Stimulated activated effector memory CD8-positive, alpha-beta T cell treated with anti-CD3 and anti-CD28 coated beads, Interleukin-12 subunit alpha, Interleukin-12 subunit beta, amount 100 ng/mL, for 72 hours (primary cell): ENCODE data around the gene MARCOL.

Experiments used
- ATAC-seq: fragments of 150-1000 bp; cut with Tn5 transposase; 2 replicates; pipeline ENCODE4 v1.10.0; 2021
- DNase-seq, 2 donors: peaks; one replicate each; pipeline ENCODE4 v3.0.0; 2021 to 2022; ENCODE audit warnings: low spot score in 2 of 2
- H3K27ac Mint-ChIP-seq: one replicate; pipeline ENCODE4 v1.8.0; 2022; ENCODE audit warnings: mild to moderate bottlenecking, mixed read lengths
- H3K36me3 Mint-ChIP-seq: one replicate; pipeline ENCODE4 v1.8.0; 2022; ENCODE audit warnings: mild to moderate bottlenecking, mixed read lengths
- H3K4me1 Mint-ChIP-seq: one replicate; pipeline ENCODE4 v1.8.0; 2022; ENCODE audit warnings: mixed read lengths
- H3K4me3 Mint-ChIP-seq: one replicate; pipeline ENCODE4 v1.8.0; 2022; ENCODE audit warnings: mild to moderate bottlenecking, mixed read lengths
- H3K9me3 Mint-ChIP-seq: one replicate; pipeline ENCODE4 v1.8.0; 2022; ENCODE audit warnings: mixed read lengths

The MARCOL gene

GRCh38 chr5:148238418-148238794 is at the start of gene MARCOL:
Gene MARCOL, plus strand, starts transcription at chr5:148238525. Its CDS starts 73 bp downstream, at chr5:148238598.
- ATAC-seq (no peak), DNase-seq (no peak)
- Mint-ChIP-seq H3K4me1 (no peaks in the 10 kb centered on the region), H3K9me3 (no peaks in the 10 kb centered on the region), H3K27ac (no peak within 1 kb of the TSS), H3K4me3 (no peak within 1 kb of the TSS), H3K36me3 (no peaks in the 10 kb centered on the region)

DNA sequence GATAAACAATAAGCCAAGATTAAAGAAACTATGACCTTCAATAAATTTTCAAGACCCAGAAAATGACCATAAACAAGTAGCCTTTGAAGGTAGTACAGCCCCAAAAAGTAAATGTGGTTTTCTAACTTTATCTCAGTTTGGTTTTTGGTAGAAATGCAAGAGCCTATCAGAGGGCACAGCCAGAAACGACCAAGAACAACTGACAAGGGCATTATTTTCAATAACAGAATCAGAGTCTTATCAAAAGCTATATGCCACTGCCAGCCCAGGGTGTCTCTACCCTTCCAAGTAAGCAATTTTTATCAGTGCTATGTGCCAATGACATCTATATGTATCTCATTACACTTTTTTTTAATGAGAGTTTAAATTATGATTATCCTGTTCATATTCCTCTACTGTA is 47.3 kb upstream of the MARCOL start:
- Mint-ChIP-seq H3K9me3 (no peaks in the 10 kb centered on the region), H3K27ac (no peak overlapping the region), H3K4me1 (no peaks in the 10 kb centered on the region), H3K4me3 (no peak overlapping the region), H3K36me3 (no peaks in the 10 kb centered on the region)
- DNase-seq = no peak
- ATAC-seq = no peak

DNA sequence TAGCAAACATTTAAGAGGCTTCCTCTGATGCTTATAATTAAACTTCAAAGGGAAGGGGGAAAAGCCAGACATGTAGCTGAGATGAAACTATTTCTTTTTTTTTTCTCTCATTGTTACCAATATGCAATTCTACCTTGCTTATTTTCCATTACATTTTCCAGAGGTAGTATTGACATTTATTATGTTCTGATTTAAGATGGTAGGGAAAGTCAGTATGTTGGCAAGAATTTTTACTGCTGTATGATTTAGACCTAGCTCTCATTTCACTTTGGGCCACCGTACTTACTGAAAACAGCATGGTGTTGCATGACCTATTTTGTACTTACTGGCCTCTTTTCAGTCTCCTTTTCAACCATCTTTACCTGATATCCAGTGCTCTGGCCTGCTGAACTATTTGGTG is 45.1 kb upstream of the MARCOL start:
- Mint-ChIP-seq H3K4me3 (no peak overlapping the region), H3K27ac (no peak overlapping the region), H3K4me1 (no peaks in the 10 kb centered on the region), H3K9me3 (no peaks in the 10 kb centered on the region), H3K36me3 (no peaks in the 10 kb centered on the region)
- DNase-seq (no peak), ATAC-seq (no peak)

DNA sequence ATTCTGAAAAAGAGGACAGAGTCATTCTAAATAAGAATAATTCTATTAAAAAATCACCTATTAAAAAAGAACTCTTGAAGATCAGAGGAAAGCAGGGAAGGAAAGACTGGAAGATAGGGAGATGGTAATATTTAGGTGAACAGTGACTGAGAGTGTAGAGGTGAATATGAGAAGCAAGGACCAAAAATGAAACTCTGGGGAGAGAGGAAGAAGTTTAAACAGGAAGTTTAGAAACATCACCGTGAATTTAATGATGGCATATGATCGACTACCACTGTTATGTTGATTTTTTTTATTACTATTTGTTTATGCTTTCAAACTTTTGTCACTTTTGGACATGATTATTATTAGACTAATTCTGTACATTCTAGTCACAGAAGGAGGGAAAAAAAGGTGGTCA is 37.2 kb upstream of the MARCOL start:
- no peaks in the 10 kb centered on the region for H3K36me3 Mint-ChIP-seq
- no peak for ATAC-seq
- no peaks in the 10 kb centered on the region for H3K4me1 Mint-ChIP-seq
- H3K4me3 Mint-ChIP-seq = no peak overlapping the region
- H3K27ac Mint-ChIP-seq = no peak overlapping the region
- no peak for DNase-seq
- no peaks in the 10 kb centered on the region for H3K9me3 Mint-ChIP-seq

DNA sequence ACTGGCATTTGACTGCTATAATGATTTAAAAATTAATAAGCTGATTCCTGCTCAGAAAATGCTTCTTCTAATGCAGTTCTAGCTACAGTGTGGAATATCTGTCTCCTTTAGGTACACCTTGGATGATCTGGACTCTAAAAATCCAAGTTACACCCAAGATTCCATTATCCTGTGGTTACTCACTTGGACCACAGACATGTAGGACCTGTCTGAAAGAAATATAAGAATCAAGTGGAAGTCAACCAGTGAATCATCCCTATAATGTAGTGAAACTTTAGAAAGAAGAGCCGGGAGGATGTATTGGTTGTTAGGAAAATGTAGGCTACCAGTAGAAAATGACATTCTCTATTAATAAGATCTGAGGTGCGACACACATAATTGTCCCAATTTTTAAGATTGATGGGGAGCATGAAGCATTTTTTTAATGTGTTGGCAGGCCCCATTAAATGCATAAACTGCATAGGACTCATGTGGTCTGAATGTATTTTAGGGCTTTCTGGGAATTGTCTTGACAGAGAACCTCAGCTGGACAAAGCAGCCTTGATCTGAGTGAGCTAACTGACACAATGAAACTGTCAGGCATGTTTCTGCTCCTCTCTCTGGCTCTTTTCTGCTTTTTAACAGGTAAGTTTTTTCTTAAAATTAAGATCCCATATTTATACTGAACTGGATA is 35.7 kb upstream of the MARCOL start, which contains the start of gene SPINK6:
Gene SPINK6 (plus strand): TSS at position 512 of the 673 bp plus-strand sequence. CDS start 55 bp downstream, at position 567.
- no peak for DNase-seq
- Mint-ChIP-seq H3K9me3 (no peaks in the 10 kb centered on the region), H3K4me1 (no peaks in the 10 kb centered on the region), H3K4me3 (no peak within 1 kb of the TSS), H3K27ac (no peak within 1 kb of the TSS), H3K36me3 (no peaks in the 10 kb centered on the region)
- no peak for ATAC-seq

GRCh38 chr5:148205044-148205806 is 33.1 kb upstream of the MARCOL start:
- no peaks in the 10 kb centered on the region for H3K9me3 Mint-ChIP-seq
- H3K36me3 Mint-ChIP-seq = no peaks in the 10 kb centered on the region
- ATAC-seq (no peak), DNase-seq (no peak)
- no peaks in the 10 kb centered on the region for H3K4me1 Mint-ChIP-seq
- no peak overlapping the region for H3K27ac Mint-ChIP-seq
- H3K4me3 Mint-ChIP-seq = no peak overlapping the region

DNA sequence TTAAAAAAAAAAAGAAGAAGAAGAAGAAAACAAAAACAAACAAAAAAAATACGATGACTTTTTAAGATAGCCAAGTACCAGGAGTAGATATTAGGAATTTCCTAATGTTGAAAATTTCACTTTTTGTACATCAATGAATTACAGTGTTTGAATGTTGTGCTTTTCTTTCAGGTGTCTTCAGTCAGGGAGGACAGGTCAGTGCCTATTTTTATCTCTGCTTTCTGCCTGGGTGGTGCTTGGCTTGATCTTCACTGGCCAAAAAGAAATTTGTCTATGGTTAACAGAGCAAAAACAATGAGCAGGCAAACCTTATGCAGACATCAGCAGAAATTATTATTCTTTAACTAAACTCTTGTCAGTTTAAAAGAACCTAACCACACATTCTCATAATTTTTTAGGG is 32.5 kb upstream of the MARCOL start:
- ATAC-seq = no peak
- no peak overlapping the region for H3K27ac Mint-ChIP-seq
- no peaks in the 10 kb centered on the region for H3K9me3 Mint-ChIP-seq
- H3K36me3 Mint-ChIP-seq = no peaks in the 10 kb centered on the region
- DNase-seq = no peak
- H3K4me1 Mint-ChIP-seq = no peaks in the 10 kb centered on the region
- H3K4me3 Mint-ChIP-seq = no peak overlapping the region

DNA sequence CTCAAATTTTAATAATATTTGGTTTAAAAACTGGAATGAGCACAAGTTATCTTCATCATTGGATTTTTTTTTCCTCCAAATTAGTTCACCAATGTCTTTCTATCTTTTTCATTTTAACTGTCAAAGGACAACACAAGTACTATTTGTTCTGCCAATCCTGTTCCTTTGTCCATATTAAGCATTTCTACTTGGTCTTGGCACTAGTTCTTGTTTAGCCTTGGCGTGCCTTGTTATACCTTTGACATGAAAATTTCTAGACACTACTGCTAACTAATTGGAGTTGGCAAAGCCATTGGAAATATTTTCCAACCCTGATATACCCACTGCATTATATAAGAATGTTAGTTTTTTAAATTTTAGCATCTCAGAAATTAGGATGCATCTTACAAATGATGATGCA is 31.7 kb upstream of the MARCOL start:
- H3K4me1 Mint-ChIP-seq = no peaks in the 10 kb centered on the region

GRCh38 chr5:148208226-148208625 is 30.1 kb upstream of the MARCOL start:
- Mint-ChIP-seq H3K9me3 (no peaks in the 10 kb centered on the region), H3K4me1 (no peaks in the 10 kb centered on the region), H3K36me3 (no peaks in the 10 kb centered on the region), H3K4me3 (no peak overlapping the region), H3K27ac (no peak overlapping the region)
- no peak for DNase-seq
- ATAC-seq = no peak

More for the DNA sequence above, 31.7 kb upstream of the MARCOL start:
- DNase-seq (no peak), ATAC-seq (no peak)
- Mint-ChIP-seq H3K27ac (no peak overlapping the region), H3K36me3 (no peaks in the 10 kb centered on the region), H3K4me3 (no peak overlapping the region), H3K9me3 (no peaks in the 10 kb centered on the region)

DNA sequence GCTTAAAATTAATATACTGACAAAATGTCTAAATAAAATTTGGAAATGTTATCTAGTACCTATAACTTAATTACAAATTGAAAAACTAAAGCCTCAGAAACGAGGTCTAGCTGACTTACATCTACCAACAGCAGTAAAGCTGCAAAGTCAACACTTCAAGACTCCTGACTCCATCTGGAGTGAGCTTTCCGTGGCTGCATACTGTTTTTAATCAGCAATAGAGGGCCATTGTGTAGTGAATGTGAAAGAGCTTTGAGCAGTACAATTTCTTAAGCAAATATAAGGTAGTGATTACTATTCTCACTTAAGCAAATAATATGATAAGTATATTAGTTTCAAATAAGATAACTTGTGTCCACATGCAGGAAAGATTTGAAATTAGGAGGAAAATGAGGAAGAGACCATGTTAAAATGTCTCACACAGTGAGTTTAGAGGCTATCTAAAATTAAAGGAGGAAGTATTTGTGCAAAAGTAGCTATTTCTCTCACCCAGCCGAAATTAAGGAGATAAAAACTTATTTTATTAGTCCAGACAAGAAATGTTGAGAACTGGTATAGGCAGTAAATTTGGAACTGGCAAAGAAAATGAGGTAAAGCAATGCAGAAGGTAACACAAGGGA is 29.1 kb upstream of the MARCOL start:
- ATAC-seq (no peak), DNase-seq (no peak)
- no peak overlapping the region for H3K4me3 Mint-ChIP-seq
- no peaks in the 10 kb centered on the region for H3K4me1 Mint-ChIP-seq
- H3K27ac Mint-ChIP-seq = no peak overlapping the region
- no peaks in the 10 kb centered on the region for H3K9me3 Mint-ChIP-seq
- no peaks in the 10 kb centered on the region for H3K36me3 Mint-ChIP-seq

GRCh38 chr5:148214665-148215185 is 23.6 kb upstream of the MARCOL start:
- Mint-ChIP-seq H3K4me3 (no peak overlapping the region), H3K4me1 (no peaks in the 10 kb centered on the region), H3K36me3 (no peaks in the 10 kb centered on the region), H3K9me3 (no peaks in the 10 kb centered on the region), H3K27ac (no peak overlapping the region)
- DNase-seq (no peak), ATAC-seq (no peak)

DNA sequence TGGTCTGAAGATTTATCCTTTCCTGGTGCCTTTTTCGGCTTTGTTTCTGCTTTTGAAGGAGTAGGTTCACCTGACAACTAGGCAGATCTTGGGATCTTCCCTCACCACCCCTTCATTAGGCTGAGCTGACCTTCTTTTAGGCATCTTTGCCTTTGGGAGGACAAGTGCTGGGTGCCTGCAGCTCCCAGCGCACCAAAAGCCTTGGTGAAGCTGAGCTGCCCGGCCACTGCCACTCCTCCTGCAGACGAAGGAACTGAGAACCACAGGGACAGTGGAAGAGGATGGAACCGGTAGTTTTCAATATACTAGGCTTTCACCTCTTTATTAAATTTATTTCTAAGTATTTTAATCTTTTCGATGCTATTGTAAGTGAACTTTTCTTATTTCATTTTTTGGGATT is 16.8 kb upstream of the MARCOL start:
- Mint-ChIP-seq H3K4me1 (no peaks in the 10 kb centered on the region), H3K27ac (no peak overlapping the region), H3K4me3 (no peak overlapping the region), H3K36me3 (no peaks in the 10 kb centered on the region), H3K9me3 (no peaks in the 10 kb centered on the region)
- ATAC-seq (no peak), DNase-seq (no peak)

DNA sequence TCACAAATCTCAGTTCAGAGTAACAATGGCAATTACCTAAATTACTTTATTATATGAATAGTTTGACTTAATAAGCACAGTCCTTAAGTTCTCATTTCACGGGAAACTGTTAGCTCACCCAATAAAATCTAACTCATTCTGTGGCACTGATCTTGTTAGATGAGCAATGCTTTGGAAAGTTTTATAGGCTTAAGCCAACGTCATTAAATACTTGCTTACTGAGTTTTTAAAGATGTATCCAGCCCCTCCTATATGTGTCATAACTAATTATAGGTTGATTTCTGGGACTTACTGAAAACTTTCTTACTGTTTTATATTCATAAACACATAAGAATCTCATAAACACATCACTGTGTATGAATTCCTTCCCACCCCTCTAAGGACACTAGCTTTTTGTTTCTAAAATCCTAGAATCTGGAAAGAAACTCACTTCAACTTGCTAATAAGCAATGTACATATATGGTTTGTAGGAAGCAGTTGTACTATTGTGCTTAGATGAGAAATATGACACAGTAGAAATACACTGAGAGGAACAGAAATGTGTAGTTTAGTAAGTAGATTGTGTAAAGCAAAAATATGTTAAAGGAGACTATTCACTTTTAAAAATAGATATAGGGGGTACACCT is 14.1 kb upstream of the MARCOL start:
- H3K9me3 Mint-ChIP-seq = no peaks in the 10 kb centered on the region
- H3K27ac Mint-ChIP-seq = no peak overlapping the region
- no peaks in the 10 kb centered on the region for H3K4me1 Mint-ChIP-seq
- DNase-seq (no peak), ATAC-seq (no peak)
- no peaks in the 10 kb centered on the region for H3K36me3 Mint-ChIP-seq
- no peak overlapping the region for H3K4me3 Mint-ChIP-seq

- no peaks in the 10 kb centered on the region for H3K36me3 Mint-ChIP-seq
- ATAC-seq = peak; percentile 75
- DNase-seq = no peak
- no peaks in the 10 kb centered on the region for H3K9me3 Mint-ChIP-seq
- no peaks in the 10 kb centered on the region for H3K4me1 Mint-ChIP-seq
- H3K27ac Mint-ChIP-seq = no peak overlapping the region
- no peak overlapping the region for H3K4me3 Mint-ChIP-seq
Observed at GRCh38 chr5:148228392-148228984, 9.8 kb upstream of the MARCOL start.

DNA sequence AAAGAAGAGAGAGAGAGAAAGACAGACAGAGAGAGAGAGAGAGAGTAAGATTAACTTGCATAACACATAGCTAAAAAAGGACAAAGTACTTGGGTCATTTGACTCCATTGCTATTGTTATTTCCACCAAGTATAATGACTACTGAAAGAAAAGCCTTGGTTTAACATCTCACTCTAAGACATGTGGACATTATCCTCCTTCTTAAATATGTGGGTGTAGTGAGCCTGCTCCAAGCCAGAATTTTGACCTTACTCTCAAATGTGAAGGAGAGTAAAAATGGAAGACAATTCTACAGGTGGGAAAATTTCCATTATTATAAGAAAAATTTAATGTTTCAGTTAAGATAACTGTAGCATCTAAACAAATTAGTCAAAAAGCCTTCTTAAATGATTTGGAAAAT is 8.5 kb upstream of the MARCOL start:
- no peak overlapping the region for H3K4me3 Mint-ChIP-seq
- H3K36me3 Mint-ChIP-seq = no peaks in the 10 kb centered on the region
- no peak overlapping the region for H3K27ac Mint-ChIP-seq
- ATAC-seq (no peak), DNase-seq (no peak)
- H3K4me1 Mint-ChIP-seq = no peaks in the 10 kb centered on the region
- H3K9me3 Mint-ChIP-seq = no peaks in the 10 kb centered on the region
